HG02588 (cell line): ENCODE data around the gene LRSAM1.

Experiments
- ATAC-seq: cut with Tn5 transposase; IDR thresholded peaks from one replicate; pipeline ENCODE4 v1.9.1; 2021; ENCODE audit warnings: mild to moderate bottlenecking, moderate library complexity; ENCODE audit not compliant: unreplicated experiment

The LRSAM1 gene

DNA sequence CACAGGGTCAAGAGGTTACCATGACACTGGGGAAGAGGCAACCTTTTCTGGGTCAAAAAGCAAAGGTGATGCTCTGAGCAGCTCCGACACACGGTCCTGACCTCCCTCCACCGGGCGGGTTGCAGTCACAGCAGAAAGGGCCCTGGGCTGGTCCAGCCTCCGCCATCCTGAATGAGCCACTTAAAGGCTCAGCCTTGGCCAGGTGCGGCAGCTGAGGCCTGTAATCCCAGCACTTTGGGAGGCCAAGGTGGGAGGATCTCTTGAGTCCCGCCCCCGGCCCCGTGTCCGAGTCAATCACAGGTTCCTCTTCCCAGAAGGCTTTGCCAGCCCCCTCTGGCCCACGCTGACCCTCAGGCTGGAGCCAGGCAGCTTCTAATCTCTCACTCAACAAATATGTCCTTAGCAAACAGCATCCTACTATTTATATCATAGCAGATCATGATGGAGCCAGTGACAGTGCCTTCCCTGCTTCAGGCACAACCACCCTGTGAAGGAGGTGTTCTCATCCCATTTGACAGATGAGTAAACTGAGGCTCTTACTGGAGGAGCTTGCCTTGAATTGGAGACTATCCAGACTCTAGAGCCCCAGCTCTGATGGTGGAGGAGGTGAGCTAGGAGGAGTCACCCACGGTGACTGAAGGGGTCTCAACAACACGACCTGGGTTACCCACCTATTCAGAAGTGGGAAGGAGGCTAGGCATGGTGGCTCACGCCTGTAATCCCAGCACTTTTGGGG lies 79.1 kb downstream of the LRSAM1 start:
- no peak for ATAC-seq

DNA sequence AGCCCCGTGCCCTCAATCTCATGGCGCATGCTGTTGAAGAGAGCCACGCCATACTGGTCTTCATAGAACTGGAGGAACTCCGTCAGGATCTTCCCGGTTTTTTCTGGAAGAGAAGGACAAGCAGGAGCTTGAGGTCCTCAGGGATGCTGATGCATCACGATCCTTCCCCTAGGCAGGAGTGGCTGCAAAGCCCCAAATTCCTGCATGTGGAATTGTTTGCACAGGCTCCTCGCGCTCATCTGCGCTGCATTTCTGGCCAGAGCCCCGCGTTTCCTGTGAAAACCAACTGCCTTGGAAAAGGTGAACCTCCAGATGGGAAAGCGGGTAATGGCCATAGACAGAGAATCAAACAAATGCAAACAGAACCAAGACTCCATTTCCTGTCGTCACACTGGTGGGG lies 80.4 kb downstream of the LRSAM1 start:
- ATAC-seq = no peak

DNA sequence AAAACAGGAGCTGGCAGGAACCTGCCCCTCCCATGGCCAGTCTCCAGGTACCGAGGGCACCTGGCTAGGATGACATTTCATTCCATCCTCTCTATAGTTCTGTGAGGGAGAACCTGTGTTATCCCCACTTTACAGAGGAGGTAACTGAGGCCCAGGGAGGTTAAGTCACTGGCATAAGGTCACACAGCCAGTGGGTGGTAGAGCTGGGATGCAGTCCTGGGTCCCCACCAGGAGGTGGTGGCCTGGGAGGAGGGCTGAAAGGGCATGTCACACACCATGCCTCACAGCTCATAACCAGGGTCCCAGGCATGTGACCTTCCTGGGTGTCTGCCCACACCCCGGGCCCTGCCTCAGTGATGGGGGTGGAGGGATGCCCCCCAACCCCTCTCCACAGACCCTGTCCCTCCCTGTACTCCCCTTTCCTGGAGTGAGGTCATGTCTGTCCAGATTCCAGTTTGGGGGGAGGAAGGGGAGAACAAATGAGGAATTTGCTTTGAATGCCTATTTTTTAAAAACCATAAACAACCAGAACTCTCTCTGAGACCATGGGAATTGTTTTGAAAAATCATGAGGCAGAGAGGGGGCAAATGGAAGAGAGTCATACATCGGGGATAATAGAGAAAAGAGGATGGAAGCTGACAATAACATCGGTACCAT lies 83.1 kb downstream of the LRSAM1 start:
- no peak for ATAC-seq

DNA sequence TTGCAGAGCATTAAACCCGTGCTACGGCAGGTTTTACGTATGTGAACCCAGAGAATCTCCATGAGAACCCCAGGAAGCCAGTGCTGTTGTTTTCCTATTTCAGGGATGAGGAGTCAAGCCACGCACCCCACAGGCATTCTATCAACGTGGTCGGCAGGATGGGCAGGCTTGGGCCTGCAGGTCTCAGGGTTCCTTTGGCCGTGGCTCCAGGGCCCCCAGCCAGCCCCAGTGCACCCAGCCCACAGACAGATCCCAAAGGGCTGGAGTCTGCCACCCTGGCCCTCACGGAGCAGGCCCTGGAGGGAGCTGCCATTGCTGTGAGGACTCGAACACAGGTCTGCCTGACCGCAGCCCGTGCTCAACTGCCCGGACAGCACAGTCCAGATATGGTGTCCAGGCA lies 83.6 kb downstream of the LRSAM1 start:
- no peak for ATAC-seq

DNA sequence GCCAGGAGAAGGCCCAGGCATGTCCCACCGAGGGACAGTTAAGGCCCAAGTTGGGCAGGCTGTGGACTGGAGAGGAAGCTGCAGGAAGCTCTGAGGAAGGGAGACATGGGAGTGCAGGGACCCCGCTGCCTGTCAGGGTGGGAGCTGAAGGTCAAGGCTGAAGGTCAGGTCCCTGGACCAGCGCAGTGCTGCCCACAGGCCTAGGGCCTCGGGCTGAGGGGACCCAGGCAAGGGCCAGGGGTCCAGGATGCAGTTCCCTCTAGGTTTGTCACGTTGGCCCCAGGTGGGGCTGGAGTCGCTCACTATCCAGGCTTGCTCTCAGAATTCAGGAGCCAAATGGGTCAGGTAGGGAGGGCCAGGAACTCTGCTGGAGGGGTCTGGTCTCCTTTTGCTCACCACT lies 84.1 kb downstream of the LRSAM1 start:
- no peak for ATAC-seq

DNA sequence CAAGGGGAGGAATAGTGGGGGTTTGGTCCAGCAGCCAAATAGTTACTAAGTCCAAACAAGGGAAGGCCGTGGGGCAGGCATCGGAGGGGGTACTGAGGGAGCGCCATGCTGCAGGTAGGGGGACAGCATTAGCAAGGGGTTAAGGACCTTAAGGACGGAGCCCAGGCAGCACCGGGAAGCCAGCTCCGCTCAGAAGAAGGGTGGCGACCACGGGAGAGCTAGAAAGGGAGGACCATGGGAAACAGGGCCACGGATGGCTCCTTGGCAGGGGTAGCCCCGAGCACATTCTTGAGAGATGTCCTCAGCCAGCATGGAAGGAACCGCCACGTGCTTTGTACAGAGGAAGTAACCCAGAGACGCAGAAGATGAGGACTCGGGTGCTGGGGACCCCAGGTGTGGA lies 84.5 kb downstream of the LRSAM1 start:
- ATAC-seq = no peak

DNA sequence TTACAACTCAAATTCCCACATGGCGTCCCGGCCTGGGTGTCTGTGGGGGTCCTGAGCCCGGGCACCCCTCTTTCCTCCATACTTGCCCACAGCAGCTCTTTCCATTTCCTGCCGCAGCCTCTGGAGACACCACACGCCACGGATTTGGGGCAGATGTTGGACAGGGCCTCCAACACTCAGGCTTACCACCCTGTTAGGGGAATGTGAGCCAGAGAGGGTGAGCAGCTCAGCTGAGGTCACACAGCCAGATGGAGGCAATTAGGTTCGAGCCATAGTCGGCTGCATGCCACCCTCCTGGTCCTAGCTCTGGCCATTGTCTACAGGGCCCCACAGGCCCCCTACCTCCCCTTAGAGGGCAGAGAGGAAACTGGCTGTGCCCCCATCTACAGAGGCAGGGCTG lies 85.2 kb downstream of the LRSAM1 start:
- ATAC-seq = no peak

DNA sequence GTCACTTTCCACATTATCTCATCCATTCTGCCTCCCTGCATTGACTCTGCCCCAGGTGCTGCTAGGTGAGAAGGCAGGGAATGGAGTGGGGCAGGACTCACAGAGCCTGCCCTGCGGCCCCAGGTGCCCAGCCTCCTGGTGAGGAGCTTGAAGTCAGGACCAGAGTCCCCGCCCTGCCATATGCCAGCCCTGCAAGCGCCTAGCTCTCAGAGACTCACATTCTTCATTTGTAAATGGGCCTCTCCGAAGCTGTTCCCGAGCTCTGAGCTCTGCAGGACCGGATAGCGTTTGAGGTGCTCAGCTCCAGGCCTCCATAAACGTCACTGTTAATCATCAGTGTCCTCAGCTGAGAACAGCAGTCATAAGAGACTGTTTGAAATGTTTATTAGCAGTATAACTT lies 85.7 kb downstream of the LRSAM1 start:
- ATAC-seq = no peak

DNA sequence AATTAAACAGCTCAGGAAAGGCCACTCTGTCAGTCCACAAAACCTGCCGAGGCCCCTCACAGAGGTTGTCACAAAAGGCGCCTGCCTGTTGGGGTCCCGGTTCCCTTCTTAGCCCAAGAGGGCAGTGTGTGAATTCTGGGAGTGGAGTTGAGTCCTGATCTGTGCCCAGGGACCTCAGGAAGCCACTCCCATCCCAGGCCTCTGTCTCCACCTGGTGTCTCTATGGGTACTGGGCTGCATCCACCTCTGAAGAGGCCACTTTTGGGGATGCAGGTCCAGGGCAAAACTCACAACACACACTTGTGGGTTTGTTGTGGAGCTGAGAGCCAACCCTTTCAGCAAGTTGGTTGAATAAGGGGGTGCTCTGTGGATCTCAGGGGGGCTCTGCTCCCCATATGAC lies 86.5 kb downstream of the LRSAM1 start:
- no peak for ATAC-seq

DNA sequence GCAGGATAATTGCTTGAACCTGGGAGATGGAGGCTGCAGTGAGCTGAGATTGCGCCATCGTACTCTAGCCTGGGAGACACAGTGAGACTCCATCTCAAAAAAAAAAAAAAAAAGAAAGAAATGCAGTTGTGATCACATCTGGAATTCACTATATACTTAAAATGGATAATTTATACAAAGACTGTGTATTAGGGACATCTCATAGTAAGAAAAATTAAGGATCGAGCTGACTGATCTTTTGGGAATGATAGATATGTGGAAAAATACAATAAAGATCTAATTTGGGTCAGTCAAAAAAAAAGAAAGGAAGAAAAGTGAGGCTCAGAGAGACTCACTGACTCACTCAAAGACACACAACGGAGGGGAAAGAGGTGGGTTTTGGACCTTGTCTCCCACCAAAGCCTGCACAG lies 87.5 kb downstream of the LRSAM1 start:
- no peak for ATAC-seq

DNA sequence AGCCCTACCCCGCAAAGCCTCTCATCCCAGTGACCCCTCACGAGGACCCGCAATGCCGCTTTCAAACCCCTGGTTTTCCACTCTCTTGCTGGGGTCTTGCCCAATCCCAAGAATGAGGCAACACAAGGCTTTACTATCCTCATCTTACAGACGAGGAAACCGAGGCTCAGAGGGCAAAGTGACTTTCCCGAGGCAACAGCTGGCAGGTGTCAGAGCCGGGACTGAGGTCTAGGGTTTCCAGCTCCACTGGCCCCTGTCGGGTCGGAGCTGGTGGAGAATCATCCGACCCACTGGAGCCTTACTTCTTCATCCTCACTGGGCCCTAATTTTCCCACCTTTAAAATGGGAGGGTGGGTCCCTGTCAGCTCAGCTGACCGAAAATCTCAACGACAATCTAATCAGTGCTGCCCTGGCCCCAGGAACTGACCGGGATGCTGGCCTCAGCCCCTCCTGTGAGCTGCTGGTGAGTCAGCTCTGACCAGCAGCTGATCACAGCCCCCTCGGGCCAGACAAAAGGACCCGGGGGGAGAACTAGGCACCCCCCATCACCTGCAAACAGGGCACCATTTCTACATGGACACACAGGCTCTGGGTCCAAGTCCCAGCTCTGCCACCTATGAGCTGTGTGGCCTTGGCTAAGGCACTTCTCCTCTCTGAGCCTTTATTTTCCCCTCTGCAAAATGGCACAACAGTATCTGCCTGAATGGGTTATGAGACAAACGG lies 88.1 kb downstream of the LRSAM1 start:
- ATAC-seq = no peak

DNA sequence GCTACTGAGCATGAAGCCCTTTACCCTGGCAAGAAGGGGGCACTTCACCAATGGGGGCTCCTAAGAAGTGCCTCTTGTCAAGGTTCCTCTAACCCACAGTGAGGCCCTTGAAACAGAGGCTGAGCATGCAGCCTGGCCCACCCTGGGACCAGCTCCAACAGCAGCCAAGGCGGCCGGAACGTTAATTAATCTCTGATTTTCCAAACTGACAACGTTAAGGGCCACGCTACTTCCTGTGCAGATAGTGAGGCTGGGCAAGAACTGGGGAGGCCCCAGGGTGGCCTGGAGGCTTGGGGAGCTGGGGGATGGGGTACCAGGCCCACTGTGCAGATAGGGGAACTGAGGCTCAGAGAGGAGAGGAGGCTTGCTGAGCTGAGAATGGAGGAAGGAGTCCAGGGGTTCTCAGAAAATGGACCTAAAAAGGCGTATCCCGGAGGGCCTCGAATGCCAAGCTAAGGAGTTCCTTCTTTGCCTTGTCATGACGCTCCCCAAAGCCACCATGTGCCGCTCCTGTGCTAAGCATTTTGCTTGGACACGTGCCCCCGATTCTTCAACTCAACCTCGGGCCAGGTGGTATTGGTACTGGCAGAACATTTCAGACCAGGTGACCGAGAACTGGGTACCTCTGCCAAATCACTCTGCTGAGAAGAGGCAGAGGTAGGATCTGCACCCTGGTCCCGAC lies 88.8 kb downstream of the LRSAM1 start:
- no peak for ATAC-seq

DNA sequence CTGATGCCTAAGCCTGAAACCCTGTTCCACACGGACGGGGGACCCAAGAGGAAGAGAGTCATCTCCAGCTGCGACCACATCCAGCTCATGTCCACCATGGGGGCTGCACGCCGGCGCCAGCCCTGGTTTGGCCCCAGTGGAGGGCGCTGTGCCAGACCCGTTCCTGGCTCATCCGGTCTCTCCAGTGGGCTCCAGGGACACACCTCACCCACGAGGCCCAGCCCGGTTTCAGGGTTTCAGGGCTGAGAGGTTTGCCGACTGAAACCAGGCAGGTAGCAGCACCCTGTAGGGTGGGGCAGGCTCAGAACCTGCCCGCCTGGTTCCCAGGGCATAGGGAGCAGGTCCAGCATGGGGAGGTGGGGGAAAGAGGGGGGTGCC lies 89.3 kb downstream of the LRSAM1 start:
- ATAC-seq = no peak

DNA sequence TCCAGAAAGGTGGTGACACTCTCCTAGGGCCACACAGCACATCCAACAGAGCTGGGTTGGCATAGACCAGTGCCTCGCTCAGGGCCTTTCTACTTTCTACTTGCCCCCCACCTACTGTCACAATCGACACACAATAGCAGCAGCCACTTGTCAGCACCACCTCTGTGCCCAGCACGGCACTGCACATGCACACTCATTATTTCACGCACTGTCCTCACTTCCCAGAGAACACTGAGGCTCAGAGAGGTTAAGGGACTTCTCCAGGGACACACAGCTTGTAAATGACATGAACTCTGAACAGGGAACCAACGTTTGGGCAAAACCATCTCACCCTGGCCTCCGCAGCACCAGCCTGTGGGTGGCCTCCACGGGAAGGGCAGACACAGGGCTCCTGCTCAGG lies 89.9 kb downstream of the LRSAM1 start:
- no peak for ATAC-seq

DNA sequence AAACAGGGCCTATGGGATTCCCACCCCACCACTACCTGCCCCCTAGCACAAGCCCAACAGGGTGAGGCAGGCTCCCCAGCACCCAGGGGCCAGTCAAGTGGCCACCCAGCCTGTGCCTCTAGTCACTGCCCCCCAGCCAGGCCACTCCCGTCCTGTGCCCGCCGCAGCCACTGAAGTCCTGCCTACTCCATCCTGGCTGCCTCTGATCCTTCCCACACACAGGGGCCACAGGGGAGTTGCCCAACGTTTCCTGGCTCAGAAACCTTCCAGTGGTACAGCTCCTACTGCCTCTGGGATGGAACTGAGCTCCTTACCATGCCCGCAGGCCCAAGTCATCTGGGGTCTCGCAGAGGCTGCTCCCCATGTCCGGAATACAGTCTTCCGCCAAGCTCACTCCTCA lies 90.6 kb downstream of the LRSAM1 start:
- no peak for ATAC-seq

DNA sequence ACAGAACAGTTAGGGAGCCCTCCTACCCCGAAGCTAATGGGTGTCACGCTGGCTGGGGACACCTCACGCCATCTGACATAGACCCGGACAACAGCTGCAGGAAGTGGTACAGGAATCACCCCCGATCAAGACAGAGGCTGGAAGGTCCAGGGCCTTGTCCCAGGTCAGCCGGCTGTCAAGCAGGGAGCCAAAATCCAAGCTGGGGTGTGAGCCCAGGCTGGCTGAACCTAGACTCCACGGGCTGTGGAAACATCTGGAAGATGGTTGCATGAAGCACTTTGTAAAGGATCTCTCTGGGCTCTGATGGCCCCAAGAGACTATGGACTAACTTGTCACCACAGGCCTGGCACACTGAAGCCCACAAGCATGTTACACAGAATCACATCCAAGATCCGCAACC lies 91.9 kb downstream of the LRSAM1 start:
- ATAC-seq = no peak

DNA sequence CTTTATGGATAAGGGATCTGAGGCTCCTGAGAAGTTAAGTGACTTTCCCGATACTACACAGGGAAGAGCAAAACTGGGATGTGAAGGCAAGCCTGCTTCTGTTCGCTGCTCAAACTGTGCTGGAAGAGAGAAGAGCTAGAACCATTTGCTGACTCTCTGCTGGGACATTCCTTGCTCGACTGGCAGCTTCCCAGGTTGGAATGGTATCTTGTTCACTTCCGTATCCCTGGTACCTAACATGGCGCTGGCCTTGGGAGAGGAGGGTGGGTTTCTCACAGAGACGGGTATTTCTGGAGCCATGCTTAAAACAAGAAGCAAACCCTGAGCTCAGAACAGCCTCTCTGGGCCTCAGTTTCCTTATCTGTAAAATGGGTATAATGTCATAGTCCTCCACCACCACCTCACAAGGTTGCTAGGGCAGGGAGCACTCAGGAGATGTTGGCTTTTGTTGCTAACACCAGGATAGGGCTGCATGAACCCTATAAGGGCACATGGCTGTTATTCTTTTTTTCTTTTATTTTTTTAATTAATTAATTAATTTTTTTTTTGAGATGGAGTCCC lies 92.7 kb downstream of the LRSAM1 start:
- ATAC-seq = no peak

DNA sequence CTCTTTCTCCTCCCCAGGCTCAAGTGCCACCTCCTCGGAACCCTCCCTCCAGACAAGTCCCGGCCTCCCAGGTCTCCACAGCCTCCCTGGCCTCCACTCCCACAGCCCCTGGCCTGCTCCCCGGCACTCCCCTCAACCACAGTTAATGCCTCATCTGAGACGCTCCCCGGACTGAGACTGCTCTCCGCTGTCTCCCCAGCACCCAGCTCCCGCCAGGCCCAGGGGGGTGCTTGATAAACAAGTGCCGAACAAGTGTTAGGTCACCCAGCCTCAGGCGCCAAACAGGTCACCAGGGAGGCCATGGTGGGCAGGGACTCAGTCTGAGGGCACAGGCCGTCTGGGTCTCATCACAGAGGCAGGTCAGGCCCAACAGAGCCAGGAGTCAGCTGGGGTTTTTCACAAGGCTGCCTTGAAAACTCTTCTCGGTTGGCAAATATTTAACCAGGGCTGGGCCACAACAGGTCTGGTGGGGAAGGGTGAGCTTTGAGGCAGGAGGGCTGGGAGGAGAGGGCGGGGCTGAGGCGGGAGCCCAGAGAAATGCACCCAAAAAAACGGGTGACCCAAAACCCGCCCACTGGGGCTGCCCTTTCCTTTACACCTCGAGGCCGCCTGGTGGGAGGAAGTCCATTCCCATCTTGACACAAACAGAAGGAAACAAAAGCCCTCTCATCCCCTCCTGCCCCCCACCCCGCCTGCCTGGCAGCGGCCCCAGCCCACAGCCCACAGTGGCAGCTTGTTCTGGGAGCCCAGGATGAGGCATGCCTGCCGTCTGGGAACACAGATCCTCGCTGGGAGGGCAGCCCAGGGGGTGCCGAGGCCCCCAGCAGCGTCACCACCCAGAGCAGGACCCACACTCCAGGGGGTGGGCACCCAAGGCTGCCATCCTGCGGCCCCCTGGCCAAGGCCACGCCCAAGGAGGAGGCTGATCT lies 94.2 kb downstream of the LRSAM1 start:
- ATAC-seq = no peak

DNA sequence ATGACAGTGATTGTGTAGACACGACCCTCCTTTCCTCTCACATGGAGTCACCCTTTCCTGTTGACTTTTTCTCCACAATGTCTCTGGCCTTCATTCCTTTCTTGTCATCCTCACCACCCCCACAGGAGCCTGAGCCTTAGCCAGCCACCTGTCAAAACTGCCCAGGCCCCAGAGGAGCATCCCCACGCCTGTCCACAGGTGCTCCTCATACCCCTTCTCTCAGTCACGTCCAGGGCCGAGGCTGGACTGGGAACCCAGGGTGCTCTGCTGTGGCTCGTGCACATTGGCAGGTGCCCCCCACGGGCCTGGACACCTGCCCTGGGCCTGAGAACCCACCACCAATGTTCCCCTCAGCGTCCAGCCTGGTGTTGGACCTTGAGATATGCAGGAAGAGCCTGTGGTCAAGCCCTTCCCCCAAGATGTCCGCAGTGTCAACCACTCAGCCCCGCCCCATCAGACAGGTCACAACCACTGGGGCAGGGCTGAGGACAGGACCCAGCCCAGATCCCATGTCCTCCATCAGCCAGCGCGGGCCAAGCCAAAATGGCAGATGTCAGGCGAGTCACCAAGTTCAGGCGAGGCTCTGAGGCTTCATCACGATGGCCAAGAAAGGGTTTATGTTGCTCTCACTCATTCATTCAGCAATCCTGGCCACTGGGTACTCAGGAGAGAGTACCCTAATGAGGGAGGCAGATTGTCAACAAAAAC lies 95.0 kb downstream of the LRSAM1 start:
- ATAC-seq = no peak
